ENCODE data around the gene TRAPPC13. TPM values are rescaled to one million over a fixed set of nuclear protein-coding genes. Genes with fewer than 3 reads are reported as not detected.

Gene TRAPPC13
- total RNA-seq, 1 donor from 2014 or later: 29.0 TPM

DNA sequence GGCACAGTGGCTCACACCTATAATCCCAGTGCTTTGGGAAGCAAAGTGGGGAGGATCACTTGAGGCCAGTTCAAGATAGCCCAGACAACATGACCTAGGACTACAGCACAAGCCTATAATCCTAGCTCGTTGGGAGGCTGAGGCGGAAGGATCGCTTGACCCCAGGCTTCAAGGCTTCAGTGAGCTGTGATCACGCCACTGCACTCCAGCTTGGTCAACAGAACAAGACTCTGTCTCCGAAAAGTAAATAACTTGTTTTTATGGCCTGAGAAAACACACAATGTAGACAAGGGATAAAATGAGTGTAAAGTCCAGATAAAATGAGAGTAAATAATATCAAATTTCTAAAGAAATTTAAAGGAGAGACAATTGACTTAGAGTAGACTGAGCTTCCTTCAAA lies 26.3 kb downstream of the TRAPPC13 start:
- ChIA-PET POLR2A (no interaction called here), CTCF (no interaction called here)
- intact Hi-C loops (cut with micrococcal nuclease): no loop called here
- Mint-ChIP-seq H3K4me1 (no peaks in the 10 kb centered on the region), H3K4me3 (no peak overlapping the region), H3K36me3 (ENCODE audit: low read depth) (peaks cover 50% of the 10 kb centered on the region), H3K27me3 (no peaks in the 10 kb centered on the region), H3K9me3 (no peaks in the 10 kb centered on the region), H3K27ac (no peak overlapping the region)
- ATAC-seq (ENCODE audit: low read depth) (no peak), DNase-seq (no peak)
- TF ChIP-seq, protein P1, sequence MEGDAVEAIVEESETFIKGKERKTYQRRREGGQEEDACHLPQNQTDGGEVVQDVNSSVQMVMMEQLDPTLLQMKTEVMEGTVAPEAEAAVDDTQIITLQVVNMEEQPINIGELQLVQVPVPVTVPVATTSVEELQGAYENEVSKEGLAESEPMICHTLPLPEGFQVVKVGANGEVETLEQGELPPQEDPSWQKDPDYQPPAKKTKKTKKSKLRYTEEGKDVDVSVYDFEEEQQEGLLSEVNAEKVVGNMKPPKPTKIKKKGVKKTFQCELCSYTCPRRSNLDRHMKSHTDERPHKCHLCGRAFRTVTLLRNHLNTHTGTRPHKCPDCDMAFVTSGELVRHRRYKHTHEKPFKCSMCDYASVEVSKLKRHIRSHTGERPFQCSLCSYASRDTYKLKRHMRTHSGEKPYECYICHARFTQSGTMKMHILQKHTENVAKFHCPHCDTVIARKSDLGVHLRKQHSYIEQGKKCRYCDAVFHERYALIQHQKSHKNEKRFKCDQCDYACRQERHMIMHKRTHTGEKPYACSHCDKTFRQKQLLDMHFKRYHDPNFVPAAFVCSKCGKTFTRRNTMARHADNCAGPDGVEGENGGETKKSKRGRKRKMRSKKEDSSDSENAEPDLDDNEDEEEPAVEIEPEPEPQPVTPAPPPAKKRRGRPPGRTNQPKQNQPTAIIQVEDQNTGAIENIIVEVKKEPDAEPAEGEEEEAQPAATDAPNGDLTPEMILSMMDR (IDR thresholded peaks at IDR 0.05): no peak

DNA sequence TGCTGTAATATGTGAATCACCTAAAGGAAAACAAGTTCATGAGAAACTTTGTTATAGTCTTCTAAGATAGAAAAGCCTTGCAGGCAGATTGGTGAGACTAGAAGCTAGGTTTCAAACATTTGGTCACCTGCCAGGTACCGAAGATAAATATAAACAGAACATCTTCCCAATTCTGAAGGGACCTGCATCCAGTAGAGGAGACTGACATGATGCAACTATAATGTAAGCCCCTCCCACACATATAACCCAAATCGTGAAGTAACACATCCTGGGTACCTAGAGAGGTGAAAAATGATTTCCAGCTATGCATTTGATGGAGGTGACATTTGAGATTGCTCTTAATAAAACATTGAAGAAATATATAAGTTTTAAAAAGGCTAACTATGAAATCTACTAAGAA lies 29.9 kb downstream of the TRAPPC13 start:
- Mint-ChIP-seq H3K9me3 (no peaks in the 10 kb centered on the region), H3K36me3 (ENCODE audit: low read depth) (peaks cover 35% of the 10 kb centered on the region), H3K27ac (no peak overlapping the region), H3K4me3 (no peak overlapping the region), H3K4me1 (no peaks in the 10 kb centered on the region), H3K27me3 (no peaks in the 10 kb centered on the region)
- DNase-seq: no peak
- POLR2A ChIA-PET: no interaction called here
- intact Hi-C loops (cut with micrococcal nuclease): no loop called here
- no peak for ATAC-seq (ENCODE audit: low read depth)
- CTCF ChIA-PET: no interaction called here
- TF ChIP-seq, protein P1 (IDR thresholded peaks at IDR 0.05): no peak

DNA sequence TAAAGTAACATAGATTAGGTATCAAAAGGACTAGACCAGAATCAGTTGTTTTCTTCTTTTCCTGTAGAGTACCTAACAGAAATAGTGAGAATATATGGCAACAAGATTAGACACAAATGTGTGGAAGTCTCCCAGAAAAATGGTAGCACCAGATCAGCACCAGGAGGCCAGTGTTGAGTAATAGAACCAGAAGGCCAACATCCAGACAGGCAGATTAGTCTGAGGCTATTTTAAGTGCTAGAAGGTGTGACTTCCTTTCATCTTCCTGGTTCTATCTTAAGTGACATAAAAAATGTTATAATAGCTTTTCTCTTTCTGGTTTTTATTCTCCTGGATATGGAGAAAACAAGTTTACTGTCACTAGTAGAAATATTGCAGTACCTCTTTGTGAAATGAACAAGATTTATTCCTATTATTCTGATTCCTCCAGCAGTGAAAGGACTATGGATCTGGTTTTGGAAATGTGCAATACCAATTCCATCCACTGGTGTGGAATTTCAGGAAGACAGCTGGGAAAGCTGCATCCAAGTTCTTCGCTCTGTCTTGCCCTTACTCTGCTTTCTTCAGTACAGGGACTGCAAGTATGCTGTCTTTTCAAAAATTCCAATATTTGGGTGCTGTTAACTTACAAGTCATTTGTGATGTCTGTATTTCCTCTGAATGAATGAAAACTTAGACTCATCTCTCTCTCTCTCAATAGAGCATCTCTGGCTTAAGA lies 39.1 kb downstream of the TRAPPC13 start:
- TF ChIP-seq, protein P1 (IDR thresholded peaks at IDR 0.05): no peak
- no peaks in the 10 kb centered on the region for H3K9me3 Mint-ChIP-seq
- ChIA-PET CTCF (no interaction called here), POLR2A (no interaction called here)
- no peaks in the 10 kb centered on the region for H3K27me3 Mint-ChIP-seq
- no peak overlapping the region for H3K27ac Mint-ChIP-seq
- peaks cover 40% of the 10 kb centered on the region for H3K36me3 Mint-ChIP-seq (ENCODE audit: low read depth)
- no peak overlapping the region for H3K4me3 Mint-ChIP-seq
- no peaks in the 10 kb centered on the region for H3K4me1 Mint-ChIP-seq
- DNase-seq: no peak
- ATAC-seq (ENCODE audit: low read depth): no peak
- intact Hi-C loops (cut with micrococcal nuclease): no loop called here

DNA sequence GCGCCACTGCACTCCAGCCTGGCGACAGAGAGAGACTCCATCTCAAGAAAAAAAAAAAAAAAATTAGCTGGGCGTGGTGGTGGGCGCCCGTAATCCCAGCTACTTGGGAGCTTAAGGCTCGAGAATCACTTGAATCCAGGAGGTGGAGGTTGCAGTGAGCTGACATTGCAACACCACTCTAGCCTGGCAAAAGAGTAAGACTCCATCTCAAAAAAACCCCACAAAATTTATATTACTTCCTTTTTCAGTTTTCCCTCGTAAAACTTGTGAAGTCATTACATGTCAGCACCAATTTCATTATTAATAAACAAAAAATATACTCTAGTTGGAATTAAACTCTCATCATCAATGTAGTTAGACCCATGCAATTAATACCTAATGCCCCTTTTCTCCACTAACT lies 43.9 kb downstream of the TRAPPC13 start:
- H3K27me3 Mint-ChIP-seq: no peaks in the 10 kb centered on the region
- DNase-seq (no peak), ATAC-seq (ENCODE audit: low read depth) (no peak)
- ChIA-PET CTCF (no interaction called here), POLR2A (no interaction called here)
- H3K27ac Mint-ChIP-seq: no peak overlapping the region
- H3K4me3 Mint-ChIP-seq: no peak overlapping the region
- H3K4me1 Mint-ChIP-seq: no peaks in the 10 kb centered on the region
- H3K9me3 Mint-ChIP-seq: no peaks in the 10 kb centered on the region
- peaks cover 53% of the 10 kb centered on the region for H3K36me3 Mint-ChIP-seq (ENCODE audit: low read depth)
- TF ChIP-seq, protein P1 (IDR thresholded peaks at IDR 0.05): no peak
- intact Hi-C loops (cut with micrococcal nuclease): no loop called here

DNA sequence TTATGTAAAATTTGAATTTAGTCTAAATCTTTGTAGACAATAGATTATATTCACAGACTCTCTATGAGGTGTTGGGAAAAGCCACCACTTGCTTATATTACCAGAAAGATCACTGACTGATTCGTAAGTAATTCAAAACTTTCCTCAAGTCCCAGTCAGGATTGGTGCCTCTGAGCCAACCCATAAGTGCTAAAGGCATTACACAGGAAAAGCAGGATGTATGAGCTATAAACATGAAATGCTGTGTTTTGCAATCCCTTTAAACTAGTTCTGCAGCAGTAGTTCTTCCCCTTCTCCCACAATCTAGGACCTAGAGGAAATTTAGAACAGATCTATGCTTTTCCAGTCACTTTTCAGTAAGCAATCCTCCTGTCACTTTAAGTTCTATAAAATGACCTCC lies 48.0 kb downstream of the TRAPPC13 start:
- CTCF ChIA-PET: no interaction called here
- DNase-seq: no peak
- ATAC-seq (ENCODE audit: low read depth): no peak
- intact Hi-C loops (cut with micrococcal nuclease): no loop called here
- peaks cover 68% of the 10 kb centered on the region for H3K36me3 Mint-ChIP-seq (ENCODE audit: low read depth)
- no peaks in the 10 kb centered on the region for H3K27me3 Mint-ChIP-seq
- H3K4me3 Mint-ChIP-seq: no peak overlapping the region
- no peaks in the 10 kb centered on the region for H3K4me1 Mint-ChIP-seq
- POLR2A ChIA-PET: interaction anchor here (0.5 kb wide), 1 partner anchor 573 kb away, joined by 4 read pairs; no protein-coding TSS in a partner anchor
- H3K27ac Mint-ChIP-seq: no peak overlapping the region
- TF ChIP-seq, protein P1 (IDR thresholded peaks at IDR 0.05): no peak
- H3K9me3 Mint-ChIP-seq: no peaks in the 10 kb centered on the region
